ENCODE data around the gene DCAF7. TPM values are rescaled to one million over a fixed set of nuclear protein-coding genes. Genes with fewer than 3 reads are reported as not detected.

DCAF7 gene
- total RNA-seq, 4 donors from 2014 or later = 25.5 to 33.3 (median 28.2) TPM

- DNase-seq (ENCODE audit: low spot score in 2 of 2) = no peak
- TF ChIP-seq POLR2A (IDR thresholded peaks at IDR 0.05) (no peak), EP300 (IDR thresholded peaks at IDR 0.05) (no peak), CTCF (IDR thresholded peaks at IDR 0.05) (no peak)
- 46 to 52% methylated on average over 6 of the region's 6 CpGs for WGBS, 2 donors
- Histone ChIP-seq H3K27me3 (no peaks in the 10 kb centered on the region), H3K9me3 (no peaks in the 10 kb centered on the region), H3K4me1 (peaks cover 0 to 59% (median 22%) of the 10 kb centered on the region in 4 donors), H3K4me3 (peak overlapping the region in 3 of 4 donors; percentile 12 to 98 (median 93)), H3K27ac (no peak overlapping the region), H3K36me3 (no peaks in the 10 kb centered on the region)
These were observed 1.9 kb downstream of the DCAF7 start for GRCh38 chr17:63552211-63552610.

- H3K9me3 ChIP-seq = no peaks in the 10 kb centered on the region
- no peak overlapping the region for H3K27ac ChIP-seq
- no peaks in the 10 kb centered on the region for H3K36me3 ChIP-seq
- 74 to 81% methylated on average over 7 of the region's 7 CpGs for WGBS, 2 donors
- H3K4me1 ChIP-seq = peaks cover 0 to 58% (median 19%) of the 10 kb centered on the region in 4 donors
- DNase-seq (ENCODE audit: low spot score in 2 of 2) = no peak
- no peak overlapping the region for H3K4me3 ChIP-seq
- TF ChIP-seq POLR2A (IDR thresholded peaks at IDR 0.05) (no peak), EP300 (IDR thresholded peaks at IDR 0.05) (no peak), CTCF (IDR thresholded peaks at IDR 0.05) (no peak)
- H3K27me3 ChIP-seq = no peaks in the 10 kb centered on the region
These were observed 5.4 kb downstream of the DCAF7 start for GRCh38 chr17:63555500-63556156.

GRCh38 chr17:63557416-63557815 lies 7.1 kb downstream of the DCAF7 start:
- peaks cover 0 to 43% (median 10%) of the 10 kb centered on the region in 4 donors for H3K4me1 ChIP-seq

GRCh38 chr17:63558441-63558840 lies 8.2 kb downstream of the DCAF7 start:
- Histone ChIP-seq H3K4me3 (no peak overlapping the region), H3K27ac (no peak overlapping the region), H3K36me3 (no peaks in the 10 kb centered on the region), H3K4me1 (peaks cover 0 to 42% (median under 1%) of the 10 kb centered on the region in 4 donors), H3K27me3 (no peaks in the 10 kb centered on the region), H3K9me3 (no peaks in the 10 kb centered on the region)
- TF ChIP-seq EP300 (IDR thresholded peaks at IDR 0.05) = no peak
- TF ChIP-seq POLR2A (IDR thresholded peaks at IDR 0.05) = no peak
- no peak for TF ChIP-seq CTCF (IDR thresholded peaks at IDR 0.05)
- WGBS, 2 donors = 90 to 93% methylated on average over 3 of the region's 3 CpGs
- no peak for DNase-seq (ENCODE audit: low spot score in 2 of 2)

More at GRCh38 chr17:63557416-63557815, 7.1 kb downstream of the DCAF7 start:
- no peaks in the 10 kb centered on the region for H3K27me3 ChIP-seq
- no peaks in the 10 kb centered on the region for H3K36me3 ChIP-seq
- no peak overlapping the region for H3K27ac ChIP-seq
- 89 to 97% methylated on average over 2 of the region's 2 CpGs for WGBS, 2 donors
- no peak overlapping the region for H3K4me3 ChIP-seq
- DNase-seq (ENCODE audit: low spot score in 2 of 2) = no peak
- TF ChIP-seq EP300 (IDR thresholded peaks at IDR 0.05) = no peak
- H3K9me3 ChIP-seq = no peaks in the 10 kb centered on the region

GRCh38 chr17:63561819-63562218 lies 11.5 kb downstream of the DCAF7 start:
- Histone ChIP-seq H3K9me3 (no peaks in the 10 kb centered on the region), H3K27me3 (no peaks in the 10 kb centered on the region), H3K4me3 (no peak overlapping the region), H3K4me1 (peaks cover 0 to 20% (median 0%) of the 10 kb centered on the region in 4 donors), H3K27ac (no peak overlapping the region), H3K36me3 (peaks cover 0 to 4% (median 0%) of the 10 kb centered on the region in 3 donors)
- TF ChIP-seq EP300 (IDR thresholded peaks at IDR 0.05) = no peak
- no peak for TF ChIP-seq CTCF (IDR thresholded peaks at IDR 0.05)
- TF ChIP-seq POLR2A (IDR thresholded peaks at IDR 0.05) = no peak
- DNase-seq (ENCODE audit: low spot score in 2 of 2) = no peak
